GM19468 (cell line): ENCODE results near the gene PI4KB.
"Not testable (repeated sequence)": the region's sequence is repeated elsewhere in the genome, so short reads cannot be mapped to it uniquely, and the experiment has no call there.

ENCODE experiments used
- ATAC-seq: cut with Tn5 transposase; IDR thresholded peaks from one replicate; pipeline ENCODE4 v1.9.1; 2021; ENCODE audit warnings: mild to moderate bottlenecking, moderate library complexity, moderate number of reproducible peaks; ENCODE audit not compliant: unreplicated experiment; ENCODE audit errors: extremely low read depth

The PI4KB gene

DNA sequence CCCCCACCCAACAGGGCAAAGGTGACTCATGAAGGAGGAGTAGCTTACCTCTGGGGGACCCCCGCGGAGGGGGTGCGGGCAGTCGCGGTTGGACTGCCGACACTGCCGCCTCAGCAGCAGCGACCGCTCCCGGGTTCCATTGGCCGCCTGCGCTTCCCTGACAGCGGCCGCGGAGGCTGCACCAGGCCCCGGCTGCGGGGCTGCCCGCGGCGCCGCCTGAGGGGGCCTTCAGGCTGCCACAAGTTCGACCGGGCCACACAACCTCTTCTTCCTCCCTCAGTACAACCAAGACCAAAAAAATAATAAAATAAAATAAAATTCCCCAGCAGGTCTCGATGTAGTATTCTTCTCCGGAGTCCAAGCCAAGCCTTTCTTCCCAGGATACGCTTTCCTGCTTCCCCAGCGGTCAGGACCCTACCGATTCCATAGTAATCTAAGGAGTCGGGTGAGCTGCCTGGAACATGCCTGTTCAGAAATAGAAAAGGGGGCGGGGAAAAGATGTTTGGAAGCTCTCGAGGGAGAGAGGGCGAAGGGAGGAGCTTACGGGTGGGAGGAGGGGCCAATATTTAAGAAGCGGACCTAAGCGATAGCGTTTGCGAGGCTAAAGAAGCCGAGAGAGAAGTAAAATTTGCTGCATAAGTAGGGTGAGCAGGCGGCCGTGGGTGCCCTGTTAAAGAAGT is at the start of gene PI4KB:
Gene PI4KB (minus strand): TSS at position 194 of the 680 bp plus-strand sequence. CDS start 10,935 bp downstream, outside the sequence.
- no peak for ATAC-seq

DNA sequence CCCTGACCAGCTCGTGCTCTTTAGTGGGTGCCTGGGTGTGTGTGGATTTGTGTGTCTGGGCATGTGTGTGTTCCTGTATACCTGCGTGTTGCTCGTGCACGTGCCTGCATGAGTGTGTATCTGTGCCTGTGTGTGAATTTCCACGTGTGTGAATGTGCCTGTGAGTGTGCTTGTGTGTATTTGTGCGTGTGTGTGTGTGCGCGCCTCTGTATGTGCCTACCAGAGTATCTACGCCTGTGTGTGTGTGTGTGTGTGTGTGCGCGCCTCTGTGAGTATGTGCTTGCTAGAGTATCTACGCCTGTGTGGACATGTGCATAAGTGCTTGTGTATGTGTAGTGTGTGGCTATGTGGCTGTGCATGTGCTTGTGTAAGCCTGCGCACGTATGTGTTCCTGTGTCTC is 46.0 kb upstream of the PI4KB start:
- no peak for ATAC-seq

DNA sequence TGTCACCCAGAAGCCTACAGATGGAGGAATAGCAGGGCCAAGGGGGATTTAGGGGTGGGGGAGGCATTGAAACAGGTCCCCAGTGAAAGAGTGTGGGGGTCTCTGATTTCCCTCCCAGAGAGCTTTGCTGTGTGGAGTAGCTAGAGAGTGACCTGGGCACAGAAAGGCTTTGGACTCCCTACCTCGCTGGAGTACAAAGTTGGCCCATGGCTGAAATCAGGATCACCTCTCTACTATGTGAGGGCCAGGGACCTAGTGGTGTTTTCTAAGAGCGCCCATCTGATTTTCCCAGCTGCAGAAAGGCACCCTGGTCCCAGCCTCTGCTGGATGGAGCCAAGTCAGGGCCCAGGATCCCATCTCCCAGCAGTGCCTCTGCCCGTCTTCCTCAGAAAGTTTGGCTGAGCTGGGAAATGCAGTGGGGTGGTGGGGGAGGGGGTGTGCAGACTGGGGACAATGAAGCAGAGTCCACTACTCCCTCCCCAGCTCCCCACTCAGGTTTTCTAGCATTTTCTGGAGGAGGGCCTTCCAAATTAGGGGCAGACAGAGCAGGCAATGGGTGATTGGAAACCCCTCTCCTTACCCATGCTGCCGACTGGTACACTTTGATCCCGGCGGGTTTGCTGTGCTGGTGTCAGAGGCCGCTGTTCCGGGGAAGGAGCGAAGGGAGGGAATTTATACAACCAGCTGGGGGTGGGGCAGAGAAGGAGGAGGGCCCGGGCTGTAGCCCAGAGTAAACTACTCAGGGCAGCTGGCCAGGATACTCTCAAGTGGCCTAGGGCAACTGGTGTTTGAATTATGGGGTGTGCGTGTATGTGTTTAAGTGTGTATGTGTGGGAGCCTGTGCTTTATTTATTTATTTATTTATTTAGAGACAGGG is 45.1 kb upstream of the PI4KB start, which contains the start of gene SELENBP1:
Gene SELENBP1 (minus strand): TSS at position 648 of the 877 bp plus-strand sequence. CDS start 64 bp downstream, at position 584.
- ATAC-seq, result no peak

DNA sequence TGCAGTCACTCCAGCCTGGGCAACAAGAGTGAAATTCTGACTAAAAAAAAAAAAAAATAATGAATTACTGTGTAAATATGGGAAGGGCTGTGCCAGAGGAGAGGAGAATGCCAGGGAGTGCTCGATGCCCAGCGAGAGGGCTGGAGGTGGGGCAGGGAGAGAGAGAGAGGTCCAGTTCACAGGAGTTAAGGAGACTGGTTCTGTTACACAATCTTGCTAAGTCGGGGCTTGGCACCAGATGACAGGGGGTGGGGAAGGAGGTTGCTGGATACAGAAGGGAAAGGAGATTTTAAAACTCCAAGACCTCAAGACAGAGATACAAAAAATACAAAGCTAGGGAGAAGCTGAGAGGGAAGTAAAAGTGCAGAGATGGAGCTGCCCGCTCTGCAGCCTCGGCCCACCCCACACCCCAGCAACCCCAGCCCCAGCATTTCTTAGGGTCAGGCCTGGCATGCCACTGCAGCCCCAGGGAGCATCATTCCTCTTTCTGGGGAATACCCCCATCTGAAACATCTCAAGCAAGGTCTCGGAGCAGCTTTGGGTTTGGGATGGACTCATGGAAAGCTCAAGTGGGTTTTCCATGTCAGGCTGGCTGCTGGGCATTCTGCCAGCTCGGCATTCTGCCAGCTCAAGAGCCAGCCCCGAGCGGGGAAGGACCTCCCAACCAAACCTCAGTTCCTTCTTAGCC is 44.3 kb upstream of the PI4KB start:
- ATAC-seq, result no peak

DNA sequence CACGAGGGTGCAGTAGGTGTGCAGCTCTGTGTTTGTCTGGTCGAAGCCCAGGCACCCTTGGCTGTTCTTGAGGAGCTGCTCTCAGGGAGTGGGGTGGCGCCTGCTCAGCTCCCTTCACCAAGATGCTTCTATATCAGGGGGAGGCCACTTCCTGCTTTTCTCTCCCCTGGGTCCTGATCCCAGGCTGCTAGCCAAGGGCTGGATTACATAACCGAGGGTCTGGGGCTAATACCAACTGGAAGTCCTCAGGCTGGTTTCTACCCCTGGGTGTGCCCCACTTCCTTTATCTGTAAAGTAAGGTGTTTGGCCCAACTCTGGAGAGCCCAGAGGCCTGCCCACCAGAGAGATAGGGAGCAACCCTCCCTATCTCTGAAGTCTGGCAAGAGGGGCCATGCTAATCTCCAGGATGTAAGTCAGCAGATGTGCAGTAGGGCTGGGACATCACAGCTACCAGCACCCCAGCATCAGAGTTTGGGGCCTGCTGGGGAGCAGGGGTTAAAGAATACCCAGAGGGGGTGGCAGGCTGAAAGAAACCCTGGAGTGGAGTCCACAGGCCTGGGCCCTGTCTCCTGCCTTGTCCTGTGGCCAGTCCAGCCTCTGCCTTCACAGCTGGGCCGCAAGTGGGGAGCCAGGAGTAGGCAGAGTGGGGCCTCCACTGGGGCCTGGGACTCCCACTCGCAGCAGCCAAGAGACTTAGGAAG is 43.1 kb upstream of the PI4KB start:
- ATAC-seq, result no peak

DNA sequence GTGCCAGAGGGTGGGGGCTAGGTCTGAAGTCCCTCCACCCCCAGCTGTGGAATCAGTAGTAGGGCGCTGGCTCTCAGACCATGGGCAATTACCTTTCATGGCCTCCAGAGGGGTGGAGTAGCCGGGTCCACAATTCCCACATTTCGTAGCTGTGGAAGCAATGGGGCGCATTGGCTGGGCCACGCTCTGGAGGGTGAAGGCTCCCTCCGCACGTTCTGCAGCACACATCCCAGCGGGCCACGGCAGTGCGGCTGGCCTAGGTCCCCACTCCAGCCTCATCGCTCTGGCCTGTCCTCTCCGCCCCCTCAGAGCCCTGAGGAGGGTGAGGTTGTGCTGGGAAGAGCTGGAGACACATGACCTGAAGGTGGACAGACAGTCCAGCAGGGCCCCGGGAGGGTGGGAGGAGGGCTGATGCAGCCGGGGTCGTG is 42.4 kb upstream of the PI4KB start:
- ATAC-seq, result no peak

DNA sequence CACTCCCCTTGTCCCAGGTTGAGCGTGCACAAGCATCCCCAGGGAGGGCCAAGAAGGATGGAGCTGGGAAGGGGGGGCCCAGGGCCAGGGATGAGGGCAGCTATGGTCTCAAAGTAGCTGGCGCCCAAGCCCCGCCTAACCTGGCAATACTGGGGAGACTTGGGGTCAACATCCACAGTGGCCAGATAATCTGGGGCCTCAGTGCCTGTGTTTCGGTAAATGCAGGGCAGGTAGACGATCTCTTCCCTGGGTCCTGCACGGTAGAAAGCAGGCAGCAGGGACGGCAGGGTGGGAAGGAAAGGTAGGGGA is 42.0 kb upstream of the PI4KB start:
- ATAC-seq, result no peak

DNA sequence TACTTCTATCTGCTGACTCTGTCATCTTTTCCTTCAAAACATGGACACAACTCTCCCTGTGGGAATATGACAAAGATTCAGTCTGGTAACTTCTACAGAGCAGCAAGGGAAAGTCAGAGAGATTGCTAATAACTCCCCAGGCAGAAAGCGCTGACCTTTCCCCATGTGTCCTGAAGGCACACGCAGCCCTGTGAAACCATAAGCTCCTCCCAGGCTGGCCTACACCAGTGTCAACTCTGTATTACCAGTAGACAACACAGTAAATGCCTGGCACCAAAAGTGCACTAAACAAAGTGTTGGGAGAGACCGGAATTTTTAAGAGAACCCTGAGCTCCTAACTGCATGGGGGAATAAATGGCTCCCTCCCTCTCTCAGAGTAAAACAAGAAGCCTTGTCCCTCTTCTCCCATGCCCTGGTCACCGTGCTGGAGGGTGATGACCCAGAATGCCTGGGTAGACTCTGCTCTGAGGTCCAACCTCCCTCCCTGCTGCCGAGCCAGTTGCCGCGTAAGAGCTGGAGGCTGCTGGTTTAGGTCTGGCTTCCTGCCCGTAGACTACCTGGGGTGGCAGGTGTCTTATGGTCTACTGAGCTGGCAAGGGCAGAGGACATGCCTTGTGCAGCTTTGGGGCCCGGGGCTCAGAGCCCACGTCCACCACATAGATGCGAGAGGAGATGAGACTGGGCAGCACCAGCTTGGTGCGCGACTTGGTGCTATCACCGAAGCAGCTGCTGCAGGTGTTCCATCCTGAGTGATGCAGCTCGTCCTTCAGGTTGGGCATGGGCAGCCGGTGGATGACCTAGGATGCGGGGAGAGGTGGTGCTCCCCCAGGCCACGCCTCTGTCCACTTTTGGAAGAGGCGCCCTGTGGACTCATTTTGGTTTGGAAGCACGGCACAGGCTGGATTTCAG is 41.4 kb upstream of the PI4KB start:
- ATAC-seq, result no peak

DNA sequence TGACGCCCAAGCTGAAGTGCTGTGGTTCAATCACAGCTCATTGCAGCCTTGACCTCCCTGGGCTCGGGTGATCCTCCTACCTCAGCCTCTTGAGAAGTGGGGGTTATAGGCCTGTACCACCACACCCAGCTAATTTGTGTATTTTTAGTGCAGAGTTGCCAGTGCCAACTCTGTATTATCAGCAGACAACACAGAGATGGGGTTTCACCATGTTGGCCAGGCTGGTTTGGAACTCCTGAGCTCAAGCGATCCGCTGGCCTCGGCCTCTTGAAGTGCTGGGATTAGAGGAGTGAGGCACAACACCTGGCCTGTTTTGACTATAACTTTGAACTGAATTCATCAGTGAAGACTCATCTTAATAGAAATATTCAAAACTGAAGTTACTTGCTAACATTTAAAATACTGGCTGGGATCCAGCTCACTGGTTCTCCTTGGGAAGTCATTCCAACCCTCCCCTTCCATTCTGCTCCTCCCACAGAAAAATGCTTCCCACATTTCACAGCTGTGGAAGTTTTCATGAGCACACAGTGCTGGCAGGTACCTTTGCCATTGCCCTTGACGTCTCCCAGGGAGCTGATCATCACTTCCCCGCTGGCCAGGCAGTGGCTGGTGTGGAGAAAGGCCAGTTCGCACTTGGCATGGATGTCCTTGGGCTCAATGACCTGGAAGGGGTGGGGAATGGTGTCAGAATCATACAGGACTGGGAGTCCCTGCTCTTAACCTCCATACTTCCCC is 40.6 kb upstream of the PI4KB start:
- ATAC-seq, result no peak

DNA sequence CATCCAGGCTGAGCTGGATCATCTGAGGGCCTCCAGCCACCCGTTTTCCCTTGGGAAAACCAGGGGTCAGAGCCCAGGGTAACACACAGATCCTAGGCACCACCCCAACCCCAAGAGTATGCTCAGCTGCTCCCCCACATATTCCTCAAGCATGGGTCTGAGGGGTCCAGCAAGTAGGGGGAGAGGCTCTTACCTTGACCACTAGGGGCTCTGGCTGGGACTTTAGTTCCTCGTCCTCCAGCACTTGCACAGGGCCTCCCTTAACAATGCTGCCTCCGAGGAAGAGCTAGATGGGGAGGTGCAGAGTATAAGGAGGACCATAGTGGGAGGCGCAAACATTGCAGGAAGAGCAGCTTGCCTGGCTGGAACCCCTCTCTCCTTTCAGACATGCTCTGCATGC is 37.8 kb upstream of the PI4KB start:
- ATAC-seq, result no peak

DNA sequence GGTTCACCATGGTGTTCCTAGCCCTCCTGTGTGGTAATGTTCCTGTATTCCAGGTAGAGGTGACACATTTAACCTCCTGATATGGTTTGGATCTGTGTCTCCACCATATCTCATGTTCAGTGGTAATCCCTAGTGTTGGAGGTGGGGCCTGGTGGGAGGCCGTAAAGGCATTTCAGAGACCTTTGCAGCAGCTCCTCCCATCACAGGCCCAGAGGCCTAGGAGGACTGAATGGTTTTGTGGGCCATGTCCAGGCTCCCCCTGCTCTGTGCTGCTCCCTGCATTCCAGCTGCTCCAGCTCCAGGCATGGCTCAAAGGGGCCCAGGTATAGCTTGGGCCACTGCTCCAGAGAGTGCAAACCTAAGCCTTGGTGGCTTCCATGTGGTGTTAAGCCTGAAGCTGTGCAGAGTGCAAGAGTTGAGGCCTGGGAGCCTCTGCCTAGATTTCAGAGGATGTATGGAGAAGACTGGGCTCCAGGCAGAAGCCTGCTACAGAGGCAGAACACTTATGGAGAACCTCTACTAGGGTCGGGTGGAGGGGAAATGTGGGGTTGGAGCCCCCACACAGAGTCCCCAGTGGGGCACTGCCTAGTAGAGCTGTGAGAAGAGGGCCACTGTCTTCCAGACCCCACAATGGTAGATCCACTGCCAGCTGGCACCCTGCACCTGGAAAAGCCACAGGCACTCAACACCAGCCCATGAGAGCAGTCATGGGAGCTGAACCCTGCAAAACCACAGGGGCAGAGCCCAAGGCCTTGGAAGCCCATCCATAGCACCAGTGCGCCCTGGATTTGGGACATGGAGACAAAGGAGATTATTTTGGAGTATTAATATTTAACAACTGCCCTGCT is 35.3 kb upstream of the PI4KB start:
- ATAC-seq, result no peak

DNA sequence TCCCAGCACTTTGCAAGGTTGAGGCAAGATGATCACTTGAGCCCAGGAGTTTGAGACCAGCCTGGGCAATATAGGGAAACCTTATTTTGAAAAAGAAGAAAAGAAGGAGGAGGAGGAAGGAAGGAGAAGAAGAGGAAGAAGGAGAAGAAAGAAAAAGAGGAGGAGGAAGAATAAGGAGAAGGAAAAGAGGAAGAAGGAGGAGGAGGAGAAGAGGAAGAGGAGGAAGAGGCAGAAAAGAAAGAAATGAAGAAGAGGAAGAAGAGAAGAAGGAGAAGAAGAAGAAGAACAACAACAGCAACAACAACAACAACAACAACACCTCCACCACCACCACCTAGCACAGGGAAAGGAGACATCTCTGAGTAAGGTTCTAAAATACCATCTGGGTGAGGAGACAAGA is 34.7 kb upstream of the PI4KB start:
- no peak for ATAC-seq

DNA sequence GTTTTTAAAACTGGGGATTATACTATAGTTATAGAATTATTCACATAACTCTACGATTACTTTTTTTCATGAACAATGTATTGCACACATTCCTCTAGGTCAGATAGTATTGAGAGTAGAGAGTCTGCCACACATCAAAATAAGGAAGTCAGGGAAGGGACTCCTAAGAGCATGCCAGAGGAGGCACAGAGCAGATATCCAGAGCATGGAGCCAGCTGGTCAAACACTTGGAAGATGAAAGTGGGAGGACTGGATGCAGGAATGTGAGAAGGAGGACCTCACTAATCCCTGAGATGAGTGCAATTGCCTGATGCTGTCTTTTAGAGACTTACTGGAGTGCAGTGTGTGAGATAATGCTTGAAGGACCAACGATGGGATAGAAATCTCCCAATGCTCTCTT is 29.5 kb upstream of the PI4KB start:
- ATAC-seq, result no peak

DNA sequence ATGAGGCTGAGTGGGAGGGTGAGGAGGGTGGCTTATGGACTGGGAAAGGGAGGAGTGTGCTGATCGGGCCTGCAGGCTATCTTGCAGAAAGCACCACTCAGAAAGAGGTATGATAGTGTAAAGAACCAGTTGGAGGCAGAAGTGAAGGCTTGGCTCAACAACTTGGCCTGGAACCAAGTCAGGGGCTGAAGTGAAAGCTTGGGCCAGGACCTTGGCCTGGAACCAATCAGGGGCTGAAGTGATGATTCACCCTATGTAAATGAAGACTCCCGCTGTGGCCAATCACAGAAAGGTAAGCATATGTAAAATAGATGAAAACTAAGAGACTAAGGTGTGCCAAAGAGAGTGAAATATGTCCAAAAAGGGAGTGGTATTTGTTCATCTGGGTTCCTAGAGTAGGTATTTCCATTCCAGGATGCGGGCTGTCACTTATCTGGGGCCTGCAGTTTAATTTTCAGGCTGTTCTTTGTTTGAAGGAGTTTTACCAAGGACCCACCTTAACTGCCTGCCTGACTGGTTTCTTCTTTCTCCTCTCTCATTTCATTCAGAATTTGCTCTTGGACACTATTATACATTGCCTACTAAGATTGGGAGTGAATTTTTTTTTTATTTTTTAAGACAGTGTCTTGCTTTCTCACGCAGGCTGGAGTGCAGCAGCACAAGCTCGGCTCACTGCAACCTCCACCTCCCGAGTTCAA is 25.0 kb upstream of the PI4KB start:
- ATAC-seq, result no peak

DNA sequence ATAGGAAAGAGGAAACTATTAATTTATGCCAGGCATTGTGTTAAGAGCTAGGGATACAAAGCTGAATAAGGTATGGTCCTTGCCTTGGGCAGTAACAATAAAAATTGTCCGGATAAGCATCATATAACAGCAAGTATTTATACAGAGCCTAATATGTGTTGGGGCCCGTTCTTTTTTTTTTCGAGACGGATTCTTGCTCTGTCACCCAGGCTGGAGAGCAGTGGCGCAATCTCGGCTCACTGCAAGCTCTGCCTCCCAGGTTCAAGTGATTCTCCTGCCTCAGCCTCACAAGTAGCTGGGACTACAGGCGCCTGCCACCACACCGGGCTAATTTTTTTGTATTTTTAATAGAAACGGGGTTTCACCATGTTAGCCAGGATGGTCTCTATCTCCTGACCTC is 23.1 kb upstream of the PI4KB start:
- ATAC-seq, result not testable (repeated sequence)

DNA sequence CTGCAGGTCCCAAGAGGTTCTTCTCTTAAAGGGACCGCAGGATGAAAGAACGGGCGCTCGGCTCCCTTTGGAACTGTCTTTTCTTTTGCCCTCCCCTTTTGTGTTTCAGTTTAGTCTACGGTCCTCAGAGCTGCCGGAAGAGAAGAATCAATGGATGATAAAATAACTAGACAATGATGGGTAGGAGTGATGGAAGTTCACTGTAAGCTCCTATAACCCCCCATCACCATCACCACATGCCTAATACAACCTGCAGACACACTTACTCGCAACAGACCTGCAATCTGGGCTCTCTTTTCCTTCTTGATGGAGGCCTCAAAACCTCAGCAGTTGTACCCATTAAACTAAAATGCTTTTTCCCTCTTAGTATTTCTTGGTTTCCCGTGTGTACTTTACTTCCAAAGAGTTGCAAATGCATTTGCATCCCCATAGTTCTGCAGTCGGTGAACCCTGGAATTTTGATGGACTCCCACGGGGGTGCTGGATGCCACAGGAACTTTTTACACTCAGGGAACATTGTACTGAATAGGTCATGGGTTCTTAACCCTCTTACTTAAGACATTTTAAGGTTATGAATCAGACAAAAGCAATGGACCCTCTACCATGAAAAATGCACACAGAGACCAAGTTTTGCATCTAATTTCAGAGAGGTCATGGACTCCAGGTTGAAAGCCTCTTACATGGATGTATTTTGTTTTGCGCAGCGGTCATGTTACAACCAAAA is 20.5 kb upstream of the PI4KB start:
- no peak for ATAC-seq
